ENCODE results near the gene SPATA25.
"Not testable (repeated sequence)": the region's sequence is repeated elsewhere in the genome, so short reads cannot be mapped to it uniquely, and the experiment has no call there.

The SPATA25 gene

DNA sequence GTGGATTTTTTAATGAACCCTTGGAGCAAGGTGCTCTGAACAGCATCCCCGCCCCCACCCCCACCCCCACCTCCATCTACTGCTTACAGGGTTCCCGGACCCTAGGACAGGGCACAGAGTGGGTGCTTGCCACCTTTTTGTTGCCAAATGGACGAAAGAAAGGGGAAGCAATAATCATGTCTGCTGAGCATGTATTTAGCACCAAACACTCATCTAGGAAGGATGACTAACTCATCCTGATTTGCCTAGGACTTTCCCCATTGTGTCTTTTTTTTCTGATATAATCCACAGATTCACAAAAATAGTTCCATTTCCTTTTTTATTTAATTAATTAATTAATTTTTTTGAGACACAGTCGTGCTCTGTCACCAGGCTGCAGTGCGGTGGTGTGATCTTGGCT is 25.7 kb upstream of the SPATA25 start:
- DNase-seq, result no peak

DNA sequence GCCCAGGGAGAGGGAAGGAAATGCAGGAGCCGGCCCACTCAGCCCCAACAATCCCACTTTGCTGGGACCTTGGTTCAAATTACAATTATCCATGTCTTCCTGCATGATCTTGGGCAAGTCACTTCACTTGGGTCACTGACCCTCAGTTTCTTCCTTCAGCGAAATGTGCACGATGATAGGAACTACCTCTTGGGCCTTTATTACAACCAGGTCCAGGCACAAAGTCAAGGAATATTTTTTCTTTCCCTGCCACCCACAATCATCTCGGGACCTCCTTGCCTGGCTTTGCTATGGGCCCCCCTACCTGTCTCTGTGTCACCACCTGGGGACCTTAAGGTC is 24.9 kb upstream of the SPATA25 start:
- no peak for DNase-seq

DNA sequence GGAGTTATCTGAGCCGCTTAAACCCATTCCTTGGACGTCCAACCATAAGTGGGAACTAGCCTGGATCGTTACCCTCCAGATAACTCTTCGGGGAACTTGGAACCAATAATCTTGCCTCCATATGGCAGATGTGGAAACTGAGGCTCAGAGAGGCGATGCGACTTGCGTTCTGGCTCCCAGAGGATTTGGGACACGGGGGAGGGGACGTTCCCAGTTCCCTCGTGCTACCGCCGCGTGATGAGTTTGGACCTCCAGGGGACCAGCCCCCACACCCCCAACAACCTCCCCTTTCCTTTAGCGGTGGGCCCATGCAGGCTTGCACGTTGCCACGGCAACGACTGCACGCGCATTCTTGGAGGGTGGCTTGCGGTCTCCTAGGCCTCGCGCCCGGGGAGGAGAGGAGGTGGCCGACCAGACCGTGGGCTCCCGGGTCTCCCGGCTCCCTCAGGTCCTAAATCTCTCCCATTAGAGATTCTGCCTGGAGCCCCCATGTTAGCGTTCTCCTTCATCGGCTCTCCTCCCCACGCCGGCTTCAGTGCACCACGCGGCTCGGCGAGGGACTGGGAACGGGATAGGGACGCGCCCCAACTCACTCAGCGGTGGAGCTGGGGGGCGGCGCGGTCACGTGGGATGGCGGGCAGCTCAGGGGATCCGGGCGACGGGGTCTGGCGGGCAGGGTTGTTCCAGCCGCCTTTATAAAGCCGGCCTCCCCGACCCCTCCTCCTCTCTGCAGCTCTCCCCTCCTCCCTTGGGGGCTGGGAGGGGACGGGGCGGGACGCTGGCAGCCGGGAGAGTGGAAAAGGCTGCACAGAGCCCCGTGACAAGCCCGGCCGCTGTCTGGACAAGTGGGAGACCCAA is 24.3 kb upstream of the SPATA25 start, which contains the start of gene PLTP:
PLTP (minus strand) TSS at position 670 of the 858 bp plus-strand sequence. CDS start 703 bp downstream, outside the sequence.
- peak; percentile 53 for DNase-seq

DNA sequence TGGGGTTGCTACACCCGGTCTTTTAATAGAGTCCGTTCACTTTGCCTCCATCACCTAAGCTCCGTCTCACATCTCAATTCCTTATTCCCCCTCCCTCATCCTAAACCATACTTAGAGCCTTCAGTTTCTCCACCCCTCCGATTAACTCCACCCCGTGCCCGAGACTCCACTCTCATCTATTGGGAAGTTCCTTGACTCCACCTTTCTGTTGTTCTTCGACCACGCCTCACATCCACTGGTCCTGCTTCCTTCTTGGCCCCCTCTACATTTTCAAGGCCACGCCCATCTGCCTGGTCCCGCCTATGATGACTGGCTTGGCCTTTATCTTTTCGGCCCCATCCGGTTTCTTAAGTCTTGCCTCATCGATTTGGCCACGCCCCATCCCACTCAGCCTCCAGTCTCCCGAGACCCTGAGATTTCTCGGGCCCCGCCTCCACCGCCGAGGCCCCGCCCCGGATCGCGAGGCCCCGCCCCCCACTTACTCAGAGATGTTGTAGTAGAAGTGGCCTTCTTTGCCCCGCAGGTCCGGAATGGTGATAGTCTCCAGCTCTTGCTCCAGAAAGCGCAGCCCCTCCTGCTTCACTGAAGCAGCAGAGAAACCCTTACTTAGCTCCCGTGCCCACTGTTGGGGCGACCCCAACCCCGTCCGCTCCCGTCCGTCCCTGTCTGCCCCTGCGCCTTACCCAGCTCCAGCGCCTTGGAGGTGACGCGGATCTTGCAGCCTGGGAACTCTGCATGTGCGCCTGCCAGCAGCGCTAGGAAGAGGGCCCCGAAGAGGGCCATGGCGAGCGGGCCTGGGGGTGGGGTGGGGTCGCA is 23.5 kb upstream of the SPATA25 start:
- peak; percentile 100 for DNase-seq

DNA sequence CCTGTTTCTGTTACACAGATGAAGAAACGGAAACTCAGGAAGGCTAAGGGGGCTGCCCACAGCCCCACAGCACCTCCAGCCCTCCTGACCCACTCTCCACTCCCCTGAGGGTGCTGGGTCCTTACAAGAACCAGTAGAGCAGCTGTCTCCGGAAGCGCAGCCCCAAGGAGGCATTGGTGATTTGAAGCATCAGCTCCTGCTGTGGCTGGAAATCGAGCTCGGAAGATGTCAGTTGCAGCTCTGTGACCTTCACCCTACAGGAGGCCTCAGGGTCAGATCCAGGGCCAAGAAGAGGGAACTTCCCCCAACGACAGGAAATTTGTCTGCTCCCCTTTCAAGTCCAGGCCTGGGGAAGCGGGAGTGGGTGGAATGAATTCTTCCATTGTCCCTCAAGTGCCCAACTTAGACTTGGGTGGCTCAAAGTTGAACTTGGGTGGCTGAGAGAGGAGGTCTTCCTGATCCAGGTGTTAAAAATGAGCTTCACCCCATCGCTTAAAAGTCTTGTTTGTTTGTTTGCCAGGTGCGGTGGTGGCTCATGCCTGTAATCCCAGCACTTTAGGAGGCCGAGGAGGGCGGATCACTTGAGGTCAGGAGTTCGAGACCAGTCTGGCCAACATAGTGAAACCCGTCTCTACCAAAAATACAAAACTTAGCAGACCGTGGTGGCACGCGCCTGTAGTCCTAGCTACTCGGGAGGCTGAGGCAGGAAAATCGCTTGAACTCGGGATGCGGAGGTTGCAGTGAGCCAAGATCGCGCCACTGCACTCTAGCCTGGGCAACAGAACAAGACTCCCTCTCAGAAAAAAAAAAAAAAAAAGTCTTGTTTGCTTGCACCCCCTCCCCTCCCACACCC is 22.6 kb upstream of the SPATA25 start:
- no peak for DNase-seq

DNA sequence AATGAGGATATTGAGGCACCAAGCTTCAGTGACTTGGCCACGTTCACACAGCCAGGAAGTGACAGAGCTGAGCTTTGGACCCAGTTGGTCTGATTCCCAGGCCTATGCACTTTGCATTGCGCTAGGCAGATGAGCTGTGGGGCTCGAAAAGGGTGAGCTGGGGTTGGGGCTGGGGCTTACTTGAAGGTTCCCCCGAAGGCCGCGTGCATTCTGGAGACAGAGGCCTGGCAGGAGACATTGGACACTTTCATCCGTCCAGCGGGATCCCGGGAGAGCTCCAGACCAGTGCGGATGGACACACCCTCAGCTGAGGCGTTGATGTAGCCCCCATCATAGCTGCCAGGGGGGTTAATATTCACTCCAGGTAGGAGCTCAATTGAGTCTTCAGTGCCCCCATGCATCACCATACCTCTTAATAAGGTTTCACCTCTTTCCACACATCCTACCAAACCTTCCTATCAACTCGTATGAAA is 21.9 kb upstream of the SPATA25 start:
- no peak for DNase-seq

DNA sequence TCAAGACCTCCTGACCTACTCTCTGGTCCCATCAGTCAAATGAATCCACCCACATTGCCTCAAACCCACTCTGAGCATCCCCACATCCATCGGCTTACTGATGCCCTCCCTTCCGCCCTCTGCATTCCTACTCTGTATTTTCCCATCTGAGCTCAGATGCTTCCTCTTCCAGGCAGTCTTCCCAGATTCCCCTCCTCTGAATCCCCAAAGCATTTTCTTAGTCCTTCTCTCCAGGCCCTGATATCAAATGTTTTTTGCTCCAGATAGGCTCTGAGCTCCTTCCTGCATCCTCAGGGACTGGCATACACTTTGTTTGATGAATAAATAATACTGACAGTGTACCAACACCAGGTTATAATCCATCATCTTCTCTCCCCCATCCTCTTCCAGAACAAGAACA is 20.7 kb upstream of the SPATA25 start:
- no peak for DNase-seq

DNA sequence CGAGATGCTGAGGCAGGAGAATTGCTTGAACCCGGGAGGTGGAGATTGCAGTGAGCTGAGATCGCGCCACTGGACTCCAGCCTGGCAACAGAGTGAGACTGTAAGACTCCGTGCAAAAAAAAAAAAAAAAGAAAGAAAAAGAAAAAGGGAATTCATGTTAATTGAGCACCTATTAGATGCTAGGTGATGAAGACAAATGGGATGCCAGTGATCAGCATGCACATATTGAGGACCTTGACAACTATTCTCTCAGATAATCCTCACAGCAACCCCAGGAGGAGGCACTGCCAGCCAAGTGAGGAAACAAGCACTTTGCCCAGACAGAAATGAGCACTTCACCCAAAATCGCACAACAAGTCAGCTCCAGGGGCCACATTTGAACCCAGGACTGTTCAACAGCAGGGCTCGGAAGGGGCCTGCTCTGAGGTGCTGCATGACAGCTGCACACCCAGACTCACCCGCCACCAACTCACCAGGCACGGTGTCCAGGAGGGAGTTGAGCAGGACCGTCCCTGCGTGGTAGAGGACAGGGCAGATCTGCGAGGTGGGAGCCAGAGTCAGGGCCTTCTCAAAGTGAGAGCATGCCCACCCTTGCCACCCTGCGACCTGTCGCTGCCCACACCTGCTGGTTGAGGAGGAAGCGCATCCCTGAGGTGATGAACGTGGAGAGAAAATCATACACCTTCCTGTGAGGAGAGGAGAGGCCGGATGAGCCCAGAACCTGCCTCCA is 20.0 kb upstream of the SPATA25 start:
- DNase-seq, result no peak

DNA sequence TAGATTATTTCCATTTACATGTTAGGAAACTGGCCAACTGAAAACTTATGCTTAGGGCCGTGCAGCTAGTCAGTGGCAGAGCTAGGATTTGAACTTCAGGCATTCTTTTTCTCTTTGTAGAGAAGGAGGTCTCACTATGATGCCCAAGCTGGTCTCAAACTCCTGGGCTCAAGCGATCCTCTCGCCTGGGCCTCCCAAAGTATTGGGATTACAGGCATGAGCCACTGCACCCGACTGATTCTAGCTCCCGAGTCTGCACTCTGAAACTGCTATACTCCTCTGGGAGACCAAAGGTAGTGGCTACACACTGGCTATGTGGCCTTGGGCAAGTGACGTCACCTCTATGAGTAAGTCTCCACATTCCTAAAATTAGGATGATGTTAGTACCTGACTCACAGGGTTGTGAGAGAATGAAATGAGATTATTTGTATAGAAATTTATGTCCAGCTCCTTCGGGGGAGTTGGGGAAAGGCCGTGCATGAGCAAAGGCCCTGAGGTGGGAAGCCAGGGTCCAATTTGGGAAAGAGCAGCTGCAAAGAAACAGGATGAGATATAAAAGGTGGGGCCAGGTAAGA is 18.2 kb upstream of the SPATA25 start:
- no peak for DNase-seq

DNA sequence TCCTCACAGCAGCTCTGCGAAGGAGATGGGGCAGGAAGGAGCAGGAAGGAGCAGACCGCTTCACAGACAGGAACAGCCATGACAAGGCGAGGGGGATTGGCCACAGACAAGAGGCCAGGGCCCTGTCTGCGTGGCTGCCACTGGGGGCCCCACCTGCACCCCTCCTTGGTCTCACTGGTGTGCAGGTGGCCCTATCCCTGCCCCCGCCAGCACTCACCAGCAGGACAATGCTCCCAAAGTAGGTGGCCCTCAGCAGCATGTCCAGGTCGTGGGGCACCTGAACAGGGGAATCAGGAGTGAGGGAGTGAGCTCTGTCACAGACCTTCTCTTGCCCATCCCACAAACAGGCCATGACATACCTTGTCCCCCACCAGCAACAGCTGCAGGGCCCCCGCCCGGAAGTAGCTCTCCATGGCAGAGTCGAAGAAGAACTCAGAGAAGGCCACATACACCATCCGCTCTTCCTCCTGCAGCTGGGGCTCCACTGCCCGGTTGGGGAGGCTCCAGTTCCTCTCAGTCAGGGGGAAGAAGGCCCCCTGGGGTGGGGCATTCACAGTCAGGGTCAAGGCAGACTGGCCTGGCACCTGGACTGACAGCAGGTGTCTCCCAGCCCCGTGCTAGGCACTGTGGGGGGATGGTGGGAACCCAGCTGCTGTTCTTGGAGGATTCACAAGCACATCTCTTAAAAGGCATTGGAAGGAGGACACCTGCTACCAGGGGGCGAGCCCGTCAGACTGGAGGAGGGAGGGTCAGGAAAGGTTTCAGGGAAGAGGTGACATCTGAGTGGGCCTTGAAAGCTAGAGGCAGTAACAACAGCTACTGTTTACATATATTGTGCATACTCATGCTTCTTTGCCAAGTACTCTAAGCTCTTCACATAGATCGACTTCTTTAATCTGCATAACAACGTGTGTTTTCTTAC is 17.4 kb upstream of the SPATA25 start:
- no peak for DNase-seq

DNA sequence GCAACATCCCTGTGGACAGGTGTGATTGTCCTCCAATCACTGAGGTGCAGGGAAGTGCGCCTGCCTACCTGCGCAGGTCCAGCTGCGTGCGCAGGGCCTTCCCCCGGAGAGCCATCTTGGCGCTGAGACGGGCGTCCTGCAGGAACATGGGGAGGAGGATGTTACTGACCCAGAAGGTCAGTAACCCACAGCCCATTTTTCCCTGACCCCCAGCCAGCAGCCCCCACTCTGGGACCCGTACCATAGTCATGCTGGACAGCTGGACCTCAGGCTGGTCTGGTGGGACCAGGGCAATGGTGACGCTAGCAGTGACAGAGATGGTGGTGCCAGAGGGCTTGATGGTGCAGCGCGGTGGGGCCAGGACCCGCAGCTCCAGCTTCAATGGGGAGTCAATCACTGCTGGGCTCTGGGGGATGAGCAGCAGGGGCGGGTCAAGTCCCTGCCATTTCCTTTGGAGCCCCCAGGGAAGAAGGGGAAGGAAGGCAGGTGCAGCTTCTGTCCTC is 14.8 kb upstream of the SPATA25 start:
- no peak for DNase-seq

DNA sequence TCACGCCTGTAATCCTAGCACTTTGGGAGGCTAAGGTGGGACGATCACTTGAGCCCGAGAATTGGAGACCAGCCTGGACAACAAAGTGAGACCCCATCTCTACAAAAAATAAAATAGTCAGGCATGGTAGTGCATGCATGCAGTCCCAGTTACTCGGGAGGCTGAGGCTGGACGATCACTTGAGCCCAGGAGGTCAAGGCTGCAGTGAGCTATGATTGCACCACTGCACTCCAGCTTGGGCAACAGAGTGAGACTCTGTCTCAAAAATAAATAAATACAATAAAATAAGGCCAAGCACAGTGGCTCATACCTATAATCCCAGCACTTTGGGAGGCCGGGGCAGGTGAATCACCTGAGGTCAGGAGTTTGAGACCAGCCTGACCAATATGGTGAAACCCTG is 13.9 kb upstream of the SPATA25 start:
- not testable (repeated sequence) for DNase-seq

DNA sequence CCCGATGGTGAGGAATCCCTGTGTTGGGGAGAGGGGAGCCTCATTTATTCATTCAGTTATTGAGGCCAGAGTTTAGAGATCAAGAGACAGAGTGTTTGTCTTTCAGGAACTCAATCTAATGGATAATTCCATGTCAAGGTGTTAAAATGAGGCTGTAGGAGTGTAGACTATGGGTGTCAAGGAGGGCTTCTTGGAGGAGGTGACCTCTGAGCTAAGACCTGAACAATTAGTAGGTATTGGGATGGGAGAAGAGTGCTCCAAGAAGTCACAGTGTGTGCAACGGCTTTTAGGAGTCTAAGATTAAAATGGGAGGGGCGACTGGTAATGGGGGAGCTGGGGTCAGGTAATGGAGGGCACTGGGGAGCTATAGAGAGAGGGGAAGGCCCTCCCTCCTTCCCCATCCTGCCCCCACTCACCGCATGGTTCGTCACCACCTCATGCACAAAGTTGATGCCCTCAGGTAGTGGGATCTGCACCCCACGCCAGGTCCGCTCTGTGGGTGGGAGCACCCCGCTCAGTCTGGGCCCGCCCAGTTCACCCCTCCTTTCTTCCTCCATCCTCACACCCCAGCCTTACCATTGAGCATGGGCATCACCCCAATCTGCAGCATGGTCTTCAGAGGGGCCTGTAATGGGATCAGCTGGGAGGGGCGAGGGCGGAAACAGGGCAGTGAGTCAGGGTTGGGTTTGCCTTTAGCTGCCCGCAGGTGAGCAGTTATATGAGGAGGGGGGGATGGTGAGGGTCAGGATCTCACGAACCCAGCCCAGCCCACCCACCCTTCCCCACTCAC is 11.8 kb upstream of the SPATA25 start:
- no peak for DNase-seq

DNA sequence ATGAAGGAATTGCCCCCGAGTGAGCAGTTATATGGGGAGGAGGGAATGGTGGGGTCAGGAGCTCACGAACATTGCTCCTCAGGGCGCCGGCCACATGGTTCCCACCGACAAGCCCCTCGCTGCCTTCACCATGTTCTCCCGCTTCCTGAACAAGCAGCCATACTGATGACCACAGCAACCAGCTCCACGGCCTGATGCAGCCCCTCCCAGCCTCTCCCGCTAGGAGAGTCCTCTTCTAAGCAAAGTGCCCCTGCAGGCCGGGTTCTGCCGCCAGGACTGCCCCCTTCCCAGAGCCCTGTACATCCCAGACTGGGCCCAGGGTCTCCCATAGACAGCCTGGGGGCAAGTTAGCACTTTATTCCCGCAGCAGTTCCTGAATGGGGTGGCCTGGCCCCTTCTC is 10.9 kb upstream of the SPATA25 start:
- DNase-seq, result no peak

DNA sequence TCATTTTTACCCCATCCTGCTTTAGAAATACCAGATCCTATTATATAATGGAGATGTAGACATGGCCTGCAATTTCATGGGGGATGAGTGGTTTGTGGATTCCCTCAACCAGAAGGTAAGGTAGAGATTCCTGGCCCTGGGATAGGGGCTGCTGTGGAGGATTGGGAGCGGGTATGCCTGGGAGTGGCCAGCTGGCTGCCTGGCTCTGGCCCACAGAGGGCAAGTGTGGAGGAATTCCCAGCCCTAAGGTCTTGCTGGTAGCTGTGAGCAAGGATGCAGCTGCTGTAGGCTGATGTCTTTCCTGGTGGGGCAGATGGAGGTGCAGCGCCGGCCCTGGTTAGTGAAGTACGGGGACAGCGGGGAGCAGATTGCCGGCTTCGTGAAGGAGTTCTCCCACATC is 10.3 kb upstream of the SPATA25 start:
- DNase-seq, result no peak

DNA sequence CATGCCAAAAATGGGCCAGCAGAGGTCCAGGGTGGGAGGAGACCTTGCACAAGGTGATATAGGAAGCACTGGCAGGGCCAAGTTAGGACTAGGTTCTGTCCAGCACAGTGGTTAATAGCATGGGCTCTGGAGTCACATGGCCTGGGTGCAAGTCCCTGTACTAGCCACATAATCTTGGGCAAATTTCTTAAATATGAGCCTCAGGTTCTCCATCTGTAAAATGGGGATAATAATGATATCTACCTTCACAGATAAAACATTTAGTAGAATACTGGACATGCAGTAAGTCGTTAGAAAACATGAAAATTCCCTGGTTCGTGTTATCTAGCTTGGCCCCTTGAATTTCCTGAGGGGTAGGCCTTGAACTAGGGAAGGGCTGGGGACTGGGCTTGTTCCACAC is 9.9 kb upstream of the SPATA25 start:
- DNase-seq, result no peak

DNA sequence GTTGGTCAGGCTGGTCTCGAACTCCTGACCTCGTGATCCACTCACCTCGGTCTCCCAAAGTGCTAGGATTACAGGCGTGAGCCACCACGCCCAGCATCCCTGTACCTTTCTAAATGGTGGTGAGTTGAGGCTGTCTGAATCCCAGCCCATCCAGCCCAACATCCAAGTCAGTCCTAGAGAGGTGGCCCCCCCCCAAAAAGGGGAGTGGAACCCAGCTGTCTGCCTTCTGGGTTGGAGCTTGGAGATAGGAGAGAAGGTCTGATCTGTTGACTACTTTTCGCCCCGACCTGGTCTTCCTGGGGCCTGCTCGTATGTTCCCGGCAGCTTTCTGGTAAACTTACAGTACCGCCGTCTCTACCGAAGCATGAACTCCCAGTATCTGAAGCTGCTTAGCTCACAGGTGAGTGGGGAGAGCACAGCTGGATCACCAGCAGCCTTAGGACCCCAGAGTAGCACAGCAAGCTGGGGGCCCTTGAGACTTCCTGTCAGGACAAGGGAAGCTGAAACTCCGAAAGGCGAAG is 9.3 kb upstream of the SPATA25 start:
- DNase-seq, result no peak

DNA sequence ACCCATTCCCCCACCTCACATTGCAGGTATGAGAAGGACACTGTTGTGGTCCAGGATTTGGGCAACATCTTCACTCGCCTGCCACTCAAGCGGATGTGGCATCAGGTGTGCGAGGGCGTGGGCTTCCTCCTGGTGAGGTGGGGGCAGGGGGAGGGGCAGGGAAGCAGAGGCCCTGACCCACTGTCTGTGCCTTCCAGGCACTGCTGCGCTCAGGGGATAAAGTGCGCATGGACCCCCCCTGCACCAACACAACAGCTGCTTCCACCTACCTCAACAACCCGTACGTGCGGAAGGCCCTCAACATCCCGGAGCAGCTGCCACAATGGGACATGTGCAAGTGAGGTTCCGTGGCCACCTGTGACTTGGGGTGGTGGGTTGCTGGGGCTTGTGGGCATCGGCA is 7.4 kb upstream of the SPATA25 start:
- DNase-seq, result no peak

DNA sequence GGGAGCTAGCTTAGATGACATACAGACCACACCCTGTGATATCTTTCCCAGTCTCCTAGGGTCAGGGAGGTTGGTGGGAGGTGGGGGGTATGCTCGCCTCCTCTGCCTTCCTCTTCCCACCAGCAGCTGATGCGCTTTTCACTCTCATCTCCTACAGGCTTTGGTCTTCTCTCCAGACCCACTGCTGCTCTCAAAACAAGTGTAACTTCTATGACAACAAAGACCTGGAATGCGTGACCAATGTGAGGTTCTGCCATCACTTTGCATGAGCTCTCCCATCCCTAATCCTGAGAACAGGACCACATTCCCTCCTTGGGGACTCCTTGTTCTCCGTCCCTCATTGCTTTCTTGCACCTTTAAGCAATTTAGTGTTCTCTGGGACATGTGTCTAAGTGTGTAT is 6.4 kb upstream of the SPATA25 start:
- DNase-seq, result no peak
